Measurements from ENCODE around the gene SEC23A. TPM values are rescaled to one million over a fixed set of nuclear protein-coding genes. Genes with fewer than 3 reads are reported as not detected.

Gene SEC23A
- total RNA-seq, 1 donor from 2014 or later: 60.0 TPM

DNA sequence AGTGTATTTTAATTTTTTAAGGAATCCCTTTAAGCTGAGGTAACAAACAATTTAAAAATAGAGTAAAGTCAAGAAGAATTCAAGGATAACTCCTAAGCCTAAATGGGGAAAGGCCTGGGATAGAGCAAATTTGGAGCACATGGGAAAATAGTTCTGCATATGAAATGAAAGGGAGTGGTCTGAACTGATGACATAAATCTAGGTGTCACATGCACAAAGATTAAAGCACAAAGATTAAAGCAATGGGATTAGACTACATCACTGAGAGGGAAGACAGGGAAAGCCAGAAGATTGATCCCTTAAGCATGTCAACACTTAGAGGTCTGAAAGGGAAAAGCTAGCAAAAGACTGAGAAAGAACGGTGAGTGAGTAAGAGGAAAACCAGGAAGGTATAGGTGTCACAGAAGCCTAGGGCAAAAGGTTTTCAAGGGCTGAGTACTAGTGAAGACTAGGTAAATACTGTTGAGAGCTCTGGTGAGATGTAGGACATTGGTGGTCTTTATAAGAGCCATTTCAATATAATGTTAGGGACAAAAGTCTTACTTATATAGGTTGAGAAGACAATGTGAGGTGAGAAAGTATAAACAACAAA, 59.6 kb downstream of the SEC23A start:
- Histone ChIP-seq H3K4me3 (no peak overlapping the region), H3K4me1 (no peaks in the 10 kb centered on the region), H3K9ac (no peak overlapping the region), H3K79me2 (ENCODE audit: low read depth) (no peaks in the 10 kb centered on the region), H3K36me3 (peaks cover 15% of the 10 kb centered on the region), H2AFZ (replicated peaks) (no peak overlapping the region), H3K27ac (no peak overlapping the region), H3K27me3 (no peaks in the 10 kb centered on the region), H3K9me3 (ENCODE audit: low read depth) (no peaks in the 10 kb centered on the region), H4K20me1 (ENCODE audit: low read depth) (no peaks in the 10 kb centered on the region), H3K4me2 (no peak overlapping the region), H3F3A (ENCODE audit: low read depth) (no peaks in the 10 kb centered on the region)
- TF ChIP-seq EZH2 (IDR thresholded peaks at IDR 0.05) (no peak), EZH2phosphoT487 (IDR thresholded peaks at IDR 0.05) (no peak)
- TF ChIP-seq, protein P1, sequence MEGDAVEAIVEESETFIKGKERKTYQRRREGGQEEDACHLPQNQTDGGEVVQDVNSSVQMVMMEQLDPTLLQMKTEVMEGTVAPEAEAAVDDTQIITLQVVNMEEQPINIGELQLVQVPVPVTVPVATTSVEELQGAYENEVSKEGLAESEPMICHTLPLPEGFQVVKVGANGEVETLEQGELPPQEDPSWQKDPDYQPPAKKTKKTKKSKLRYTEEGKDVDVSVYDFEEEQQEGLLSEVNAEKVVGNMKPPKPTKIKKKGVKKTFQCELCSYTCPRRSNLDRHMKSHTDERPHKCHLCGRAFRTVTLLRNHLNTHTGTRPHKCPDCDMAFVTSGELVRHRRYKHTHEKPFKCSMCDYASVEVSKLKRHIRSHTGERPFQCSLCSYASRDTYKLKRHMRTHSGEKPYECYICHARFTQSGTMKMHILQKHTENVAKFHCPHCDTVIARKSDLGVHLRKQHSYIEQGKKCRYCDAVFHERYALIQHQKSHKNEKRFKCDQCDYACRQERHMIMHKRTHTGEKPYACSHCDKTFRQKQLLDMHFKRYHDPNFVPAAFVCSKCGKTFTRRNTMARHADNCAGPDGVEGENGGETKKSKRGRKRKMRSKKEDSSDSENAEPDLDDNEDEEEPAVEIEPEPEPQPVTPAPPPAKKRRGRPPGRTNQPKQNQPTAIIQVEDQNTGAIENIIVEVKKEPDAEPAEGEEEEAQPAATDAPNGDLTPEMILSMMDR (IDR thresholded peaks at IDR 0.05): no peak
- no peak overlapping the region for H3K4me3 Mint-ChIP-seq
- DNase-seq (ENCODE audit: low spot score): no peak
- H3K27me3 Mint-ChIP-seq (ENCODE audit: insufficient read depth, low read depth): no peaks in the 10 kb centered on the region
- no peaks in the 10 kb centered on the region for H3K4me1 Mint-ChIP-seq
- no peaks in the 10 kb centered on the region for H3K9me3 Mint-ChIP-seq
- no peak overlapping the region for H3K27ac Mint-ChIP-seq
- H3K36me3 Mint-ChIP-seq: peaks cover 42% of the 10 kb centered on the region

DNA sequence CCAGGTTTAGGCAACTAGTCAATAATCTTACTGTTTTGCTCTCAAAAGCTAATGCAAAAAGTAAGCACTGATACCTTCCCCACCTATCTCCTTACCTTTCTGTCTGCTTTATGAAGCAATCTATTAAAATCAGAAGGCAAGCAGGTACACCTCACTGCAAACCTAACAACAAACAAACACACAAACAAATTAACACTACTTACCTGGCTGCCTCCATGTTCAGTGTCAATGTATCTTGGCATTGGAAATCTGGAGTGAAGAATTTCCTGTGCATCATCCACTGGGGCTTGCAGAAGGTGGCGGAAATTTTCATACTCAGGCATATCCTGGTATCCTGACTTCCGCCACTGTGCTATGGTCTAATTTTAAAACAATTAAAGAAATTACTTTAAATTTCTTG, 62.5 kb downstream of the SEC23A start:
- Histone ChIP-seq H3K4me3 (no peak overlapping the region), H3K27me3 (no peaks in the 10 kb centered on the region), H3K9me3 (ENCODE audit: low read depth) (no peaks in the 10 kb centered on the region), H3K9ac (no peak overlapping the region), H3K27ac (no peak overlapping the region), H2AFZ (replicated peaks) (no peak overlapping the region), H3K36me3 (peaks cover 22% of the 10 kb centered on the region), H4K20me1 (ENCODE audit: low read depth) (no peaks in the 10 kb centered on the region), H3K4me2 (no peak overlapping the region), H3K4me1 (no peaks in the 10 kb centered on the region), H3F3A (ENCODE audit: low read depth) (no peaks in the 10 kb centered on the region), H3K79me2 (ENCODE audit: low read depth) (no peaks in the 10 kb centered on the region)
- H3K27me3 Mint-ChIP-seq (ENCODE audit: insufficient read depth, low read depth): no peaks in the 10 kb centered on the region
- no peak for TF ChIP-seq EZH2 (IDR thresholded peaks at IDR 0.05)
- TF ChIP-seq, protein P1 (IDR thresholded peaks at IDR 0.05): no peak
- no peak for TF ChIP-seq EZH2phosphoT487 (IDR thresholded peaks at IDR 0.05)
- H3K27ac Mint-ChIP-seq: no peak overlapping the region
- no peaks in the 10 kb centered on the region for H3K4me1 Mint-ChIP-seq
- H3K4me3 Mint-ChIP-seq: no peak overlapping the region
- no peaks in the 10 kb centered on the region for H3K9me3 Mint-ChIP-seq
- H3K36me3 Mint-ChIP-seq: peaks cover 24% of the 10 kb centered on the region
- DNase-seq (ENCODE audit: low spot score): no peak

DNA sequence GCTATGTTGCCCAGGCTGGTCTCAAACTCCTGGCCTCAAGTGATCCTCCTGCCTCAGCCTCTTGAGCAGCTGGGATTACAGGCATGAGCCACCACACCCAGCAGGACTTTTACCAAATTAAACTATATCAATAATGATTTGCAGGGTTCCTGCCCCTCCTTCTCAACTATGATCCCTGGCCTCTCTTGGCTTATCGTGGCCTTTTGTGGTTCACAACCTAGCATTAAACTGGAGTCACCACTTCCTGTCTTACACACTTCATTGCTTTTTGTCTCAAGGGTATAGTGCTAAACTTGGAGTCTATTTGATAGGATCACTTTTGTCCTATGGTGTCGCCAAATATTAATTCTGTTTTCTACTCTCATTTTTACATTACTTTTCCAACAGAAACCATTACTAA, 64.5 kb downstream of the SEC23A start:
- no peak overlapping the region for H3K27ac Mint-ChIP-seq

More for the DNA sequence above, 64.5 kb downstream of the SEC23A start:
- no peak for TF ChIP-seq EZH2 (IDR thresholded peaks at IDR 0.05)
- no peak for TF ChIP-seq EZH2phosphoT487 (IDR thresholded peaks at IDR 0.05)
- TF ChIP-seq, protein P1 (IDR thresholded peaks at IDR 0.05): no peak
- Mint-ChIP-seq H3K9me3 (no peaks in the 10 kb centered on the region), H3K4me3 (no peak overlapping the region), H3K27me3 (ENCODE audit: insufficient read depth, low read depth) (no peaks in the 10 kb centered on the region), H3K36me3 (peaks cover 17% of the 10 kb centered on the region), H3K4me1 (peaks cover 6% of the 10 kb centered on the region)
- no peak overlapping the region for H2AFZ ChIP-seq (replicated peaks)
- peaks cover 10% of the 10 kb centered on the region for H3F3A ChIP-seq (ENCODE audit: low read depth)
- H3K9ac ChIP-seq: no peak overlapping the region
- no peaks in the 10 kb centered on the region for H4K20me1 ChIP-seq (ENCODE audit: low read depth)
- H3K9me3 ChIP-seq (ENCODE audit: low read depth): no peaks in the 10 kb centered on the region
- H3K79me2 ChIP-seq (ENCODE audit: low read depth): no peaks in the 10 kb centered on the region
- peaks cover 11% of the 10 kb centered on the region for H3K4me1 ChIP-seq
- no peak overlapping the region for H3K4me3 ChIP-seq
- no peak for DNase-seq (ENCODE audit: low spot score)
- H3K4me2 ChIP-seq: no peak overlapping the region
- H3K27ac ChIP-seq: no peak overlapping the region
- H3K36me3 ChIP-seq: peaks cover 17% of the 10 kb centered on the region
- no peaks in the 10 kb centered on the region for H3K27me3 ChIP-seq
